Adipocyte (in vitro differentiated cells): ENCODE measurements around the gene PTPRG.
A peak's percentile ranks its signal among the peaks of the same experiment; 100 is the strongest.

Source experiments
- DNase-seq: peaks from one replicate; pipeline ENCODE4 v3.0.0-alpha.2; 2015; ENCODE audit warnings: low read depth
- H3K27me3 ChIP-seq: replicated peaks from 2 replicates; pipeline ENCODE4 v1.7.0; 2013; ENCODE audit warnings: mild to moderate bottlenecking, low read length, moderate library complexity; ENCODE audit not compliant: control insufficient read depth, insufficient read depth
- H3K36me3 ChIP-seq: 2 replicates; pipeline ENCODE4 v1.7.0; 2013; ENCODE audit warnings: low read length, mild to moderate bottlenecking, moderate library complexity; ENCODE audit not compliant: control insufficient read depth, insufficient read depth, severe bottlenecking
- H3K4me1 ChIP-seq: 2 replicates; pipeline ENCODE4 v1.7.0; 2013; ENCODE audit warnings: mild to moderate bottlenecking, low read length, moderate library complexity; ENCODE audit not compliant: control insufficient read depth, insufficient read depth
- H3K4me3 ChIP-seq: 2 replicates; pipeline ENCODE4 v1.7.0; 2013; ENCODE audit warnings: mild to moderate bottlenecking, low read length, moderate library complexity
- H3K9ac ChIP-seq: 2 replicates; pipeline ENCODE4 v1.7.0; 2013; ENCODE audit warnings: mild to moderate bottlenecking, low read length, moderate library complexity
- H3K9me3 ChIP-seq: 2 replicates; pipeline ENCODE4 v1.7.0; 2013; ENCODE audit warnings: mild to moderate bottlenecking, low read length, moderate library complexity; ENCODE audit not compliant: control insufficient read depth

Gene PTPRG

GRCh38 chr3:62193586-62194345 lies 632.4 kb downstream of the PTPRG start:
- no peak for DNase-seq
- Histone ChIP-seq H3K9me3 (no peaks in the 10 kb centered on the region), H3K36me3 (peaks cover 61% of the 10 kb centered on the region), H3K27me3 (no peaks in the 10 kb centered on the region), H3K4me3 (no peak overlapping the region), H3K4me1 (peaks cover 10% of the 10 kb centered on the region), H3K9ac (no peak overlapping the region)

GRCh38 chr3:62197350-62198012 lies 636.1 kb downstream of the PTPRG start:
- no peak for DNase-seq
- H3K4me3 ChIP-seq, result no peak overlapping the region
- H3K4me1 ChIP-seq, result peaks cover 3% of the 10 kb centered on the region
- peaks cover 71% of the 10 kb centered on the region for H3K36me3 ChIP-seq
- no peaks in the 10 kb centered on the region for H3K27me3 ChIP-seq
- no peaks in the 10 kb centered on the region for H3K9me3 ChIP-seq
- no peak overlapping the region for H3K9ac ChIP-seq

GRCh38 chr3:62199126-62199525 lies 637.8 kb downstream of the PTPRG start:
- Histone ChIP-seq H3K36me3 (peaks cover 76% of the 10 kb centered on the region), H3K27me3 (no peaks in the 10 kb centered on the region), H3K4me3 (no peak overlapping the region), H3K9me3 (no peaks in the 10 kb centered on the region), H3K9ac (no peak overlapping the region), H3K4me1 (peaks cover 5% of the 10 kb centered on the region)
- no peak for DNase-seq

GRCh38 chr3:62201438-62202035 lies 640.2 kb downstream of the PTPRG start:
- no peaks in the 10 kb centered on the region for H3K27me3 ChIP-seq
- no peaks in the 10 kb centered on the region for H3K9me3 ChIP-seq
- no peak overlapping the region for H3K4me3 ChIP-seq
- H3K36me3 ChIP-seq, result peaks cover 77% of the 10 kb centered on the region
- DNase-seq, result peak; percentile 65
- H3K9ac ChIP-seq, result no peak overlapping the region
- H3K4me1 ChIP-seq, result peaks cover 5% of the 10 kb centered on the region

- H3K27me3 ChIP-seq, result no peaks in the 10 kb centered on the region
- H3K9me3 ChIP-seq, result no peaks in the 10 kb centered on the region
These were observed 641.8 kb downstream of the PTPRG start for GRCh38 chr3:62203152-62203551.

GRCh38 chr3:62203561-62203960 lies 642.2 kb downstream of the PTPRG start:
- no peak for DNase-seq
- H3K4me1 ChIP-seq, result peaks cover 5% of the 10 kb centered on the region
- H3K9me3 ChIP-seq, result no peaks in the 10 kb centered on the region
- no peaks in the 10 kb centered on the region for H3K27me3 ChIP-seq
- H3K9ac ChIP-seq, result no peak overlapping the region
- no peak overlapping the region for H3K4me3 ChIP-seq
- H3K36me3 ChIP-seq, result peaks cover 74% of the 10 kb centered on the region

More at GRCh38 chr3:62203152-62203551, 641.8 kb downstream of the PTPRG start:
- no peak for DNase-seq
- Histone ChIP-seq H3K4me3 (no peak overlapping the region), H3K4me1 (peaks cover 5% of the 10 kb centered on the region), H3K9ac (no peak overlapping the region), H3K36me3 (peaks cover 74% of the 10 kb centered on the region)

- no peaks in the 10 kb centered on the region for H3K9me3 ChIP-seq
- peaks cover 28% of the 10 kb centered on the region for H3K4me1 ChIP-seq
- no peak overlapping the region for H3K4me3 ChIP-seq
- DNase-seq, result no peak
- peaks cover 58% of the 10 kb centered on the region for H3K36me3 ChIP-seq
- H3K27me3 ChIP-seq, result no peaks in the 10 kb centered on the region
- H3K9ac ChIP-seq, result no peak overlapping the region
These were observed 645.8 kb downstream of the PTPRG start for GRCh38 chr3:62207197-62207596.

- peaks cover 22% of the 10 kb centered on the region for H3K4me1 ChIP-seq
- H3K4me3 ChIP-seq, result no peak overlapping the region
- no peak overlapping the region for H3K9ac ChIP-seq
- no peaks in the 10 kb centered on the region for H3K27me3 ChIP-seq
- H3K9me3 ChIP-seq, result no peaks in the 10 kb centered on the region
- H3K36me3 ChIP-seq, result peaks cover 48% of the 10 kb centered on the region
- no peak for DNase-seq
These were observed 647.0 kb downstream of the PTPRG start for GRCh38 chr3:62208385-62208784.

GRCh38 chr3:62209101-62209500 lies 647.7 kb downstream of the PTPRG start:
- Histone ChIP-seq H3K9ac (no peak overlapping the region), H3K36me3 (peaks cover 48% of the 10 kb centered on the region), H3K4me3 (no peak overlapping the region), H3K27me3 (no peaks in the 10 kb centered on the region), H3K9me3 (no peaks in the 10 kb centered on the region), H3K4me1 (peaks cover 22% of the 10 kb centered on the region)
- DNase-seq, result no peak

GRCh38 chr3:62210011-62210410 lies 648.6 kb downstream of the PTPRG start:
- Histone ChIP-seq H3K9ac (no peak overlapping the region), H3K9me3 (no peaks in the 10 kb centered on the region), H3K4me3 (no peak overlapping the region), H3K27me3 (no peaks in the 10 kb centered on the region), H3K36me3 (peaks cover 45% of the 10 kb centered on the region), H3K4me1 (peaks cover 22% of the 10 kb centered on the region)
- no peak for DNase-seq

- Histone ChIP-seq H3K4me1 (peaks cover 22% of the 10 kb centered on the region), H3K36me3 (peaks cover 34% of the 10 kb centered on the region), H3K9ac (no peak overlapping the region), H3K4me3 (no peak overlapping the region), H3K9me3 (no peaks in the 10 kb centered on the region), H3K27me3 (no peaks in the 10 kb centered on the region)
- DNase-seq, result no peak
These were observed 650.5 kb downstream of the PTPRG start for GRCh38 chr3:62211675-62212429.
